ENCODE data around the gene TMEM150C.

TMEM150C gene

GRCh38 chr4:82434949-82435348, 126.8 kb downstream of the TMEM150C start:
- H3K9me3 ChIP-seq (ENCODE audit: insufficient read depth, low read depth, low read length) = no peaks in the 10 kb centered on the region
- H3F3A ChIP-seq (ENCODE audit: low read depth) = no peaks in the 10 kb centered on the region
- no peak overlapping the region for H3K9ac ChIP-seq (ENCODE audit: low read depth, low read length, poor library complexity, severe bottlenecking)
- peaks cover under 1% of the 10 kb centered on the region for H3K27me3 ChIP-seq (ENCODE audit: insufficient read depth, low read length, poor library complexity, severe bottlenecking)
- peaks cover 62% of the 10 kb centered on the region for H4K20me1 ChIP-seq (ENCODE audit: insufficient read depth, low read length, poor library complexity, severe bottlenecking)
- no peak overlapping the region for H2AFZ ChIP-seq (ENCODE audit: low read length)
- H3K4me3 ChIP-seq (ENCODE audit: low read length, poor library complexity, severe bottlenecking) = no peak overlapping the region
- peaks cover 55% of the 10 kb centered on the region for H3K4me1 ChIP-seq (ENCODE audit: insufficient read depth, low read length, poor library complexity, severe bottlenecking)
- H3K79me2 ChIP-seq (ENCODE audit: insufficient read depth, low read length) = peaks cover 97% of the 10 kb centered on the region
- H3K9me2 ChIP-seq (replicated peaks; ENCODE audit: low read depth, low read length) = no peaks in the 10 kb centered on the region
- H3K4me2 ChIP-seq (ENCODE audit: low read depth, low read length, poor library complexity, severe bottlenecking) = peak overlapping the region; percentile 40
- TF ChIP-seq EZH2phosphoT487 (IDR thresholded peaks at IDR 0.05; ENCODE audit: borderline replicate concordance) = no peak
- no peak for TF ChIP-seq CTCF (conservative IDR thresholded peaks at IDR 0.05; ENCODE audit: low read length)
- no peaks in the 10 kb centered on the region; the same call in 1 of the 2 replicates for H3K36me3 ChIP-seq (ENCODE audit: insufficient read depth, low read length)

DNA sequence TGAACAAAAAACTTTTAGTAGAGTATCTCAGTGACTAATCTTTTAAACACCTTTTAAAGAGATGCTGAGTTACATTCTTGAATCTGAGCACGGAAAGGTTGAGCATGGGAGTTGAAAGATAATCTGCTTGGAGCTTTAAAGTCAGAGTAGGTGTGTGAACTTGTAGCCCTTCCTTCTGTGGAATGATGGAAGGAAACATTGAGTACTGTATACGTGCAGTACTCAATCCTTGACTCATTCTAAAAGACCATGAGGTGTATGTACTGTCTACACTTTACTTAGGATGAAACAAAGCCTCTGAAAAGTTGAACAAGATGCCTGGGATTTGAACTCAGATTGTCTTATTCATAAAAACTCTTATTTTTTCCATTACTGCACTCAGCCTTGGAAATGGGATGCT, 128.0 kb downstream of the TMEM150C start:
- H4K20me1 ChIP-seq (ENCODE audit: insufficient read depth, low read length, poor library complexity, severe bottlenecking) = peaks cover 57% of the 10 kb centered on the region
- H3K36me3 ChIP-seq (ENCODE audit: insufficient read depth, low read length) = no peaks in the 10 kb centered on the region; the same call in 1 of the 2 replicates
- no peaks in the 10 kb centered on the region for H3F3A ChIP-seq (ENCODE audit: low read depth)
- peaks cover 45% of the 10 kb centered on the region for H3K4me1 ChIP-seq (ENCODE audit: insufficient read depth, low read length, poor library complexity, severe bottlenecking)
- H3K4me2 ChIP-seq (ENCODE audit: low read depth, low read length, poor library complexity, severe bottlenecking) = peak overlapping the region; percentile 74
- peak overlapping the region; percentile 50 for H3K4me3 ChIP-seq (ENCODE audit: low read length, poor library complexity, severe bottlenecking)
- no peaks in the 10 kb centered on the region for H3K9me3 ChIP-seq (ENCODE audit: insufficient read depth, low read depth, low read length)
- H3K9me2 ChIP-seq (replicated peaks; ENCODE audit: low read depth, low read length) = no peaks in the 10 kb centered on the region
- H3K9ac ChIP-seq (ENCODE audit: low read depth, low read length, poor library complexity, severe bottlenecking) = no peak overlapping the region
- H2AFZ ChIP-seq (ENCODE audit: low read length) = no peak overlapping the region
- H3K79me2 ChIP-seq (ENCODE audit: insufficient read depth, low read length) = peaks cover 96% of the 10 kb centered on the region
- peaks cover 6% of the 10 kb centered on the region for H3K27me3 ChIP-seq (ENCODE audit: insufficient read depth, low read length, poor library complexity, severe bottlenecking)
- TF ChIP-seq CTCF (conservative IDR thresholded peaks at IDR 0.05; ENCODE audit: low read length) (no peak), EZH2phosphoT487 (IDR thresholded peaks at IDR 0.05; ENCODE audit: borderline replicate concordance) (no peak)

Data from Loucy (cell line).